OCI-M2 (cell line): ENCODE measurements around the gene C1RL.
"Not testable (repeated sequence)": the region's sequence is repeated elsewhere in the genome, so short reads cannot be mapped to it uniquely, and the experiment has no call there.

Experiments used
- DNase-seq: peaks from one replicate; lab custom pipeline; 2025; ENCODE audit not compliant: unreplicated experiment; lab: John Stamatoyannopoulos, UW

C1RL gene

GRCh38 chr12:7065073-7065623, 43.9 kb downstream of the C1RL start:
- no peak for DNase-seq

- DNase-seq = no peak
These were observed 44.5 kb downstream of the C1RL start for GRCh38 chr12:7064516-7064915.

- no peak for DNase-seq
These were observed 47.4 kb downstream of the C1RL start for GRCh38 chr12:7061596-7061995.

GRCh38 chr12:7061138-7061537, 47.9 kb downstream of the C1RL start:
- no peak for DNase-seq

- no peak for DNase-seq
These were observed 48.6 kb downstream of the C1RL start, which contains the start of gene C1S for GRCh38 chr12:7060353-7060954. Gene C1S, plus strand, starts transcription at chr12:7060718. Its CDS starts 1,195 bp downstream, at chr12:7061913.

GRCh38 chr12:7059780-7060179, 49.2 kb downstream of the C1RL start:
- DNase-seq = no peak

- DNase-seq = no peak
These were observed 50.1 kb downstream of the C1RL start for GRCh38 chr12:7058850-7059395.

- DNase-seq = no peak
These were observed 50.7 kb downstream of the C1RL start for GRCh38 chr12:7058163-7058845.

GRCh38 chr12:7055736-7056135, 53.3 kb downstream of the C1RL start:
- DNase-seq = not testable (repeated sequence)

- no peak for DNase-seq
These were observed 54.1 kb downstream of the C1RL start for GRCh38 chr12:7054925-7055324.

GRCh38 chr12:7049973-7050372, 59.0 kb downstream of the C1RL start:
- not testable (repeated sequence) for DNase-seq

GRCh38 chr12:7049445-7049951, 59.5 kb downstream of the C1RL start:
- DNase-seq = not testable (repeated sequence)

- DNase-seq = no peak
These were observed 61.7 kb downstream of the C1RL start for GRCh38 chr12:7047306-7047705.

GRCh38 chr12:7046383-7047105, 62.5 kb downstream of the C1RL start:
- DNase-seq = no peak

GRCh38 chr12:7045913-7046312, 63.1 kb downstream of the C1RL start:
- DNase-seq = no peak
